GM19328 (cell line): Measurements from ENCODE around the gene ARL17A.
"Not testable (repeated sequence)": the region's sequence is repeated elsewhere in the genome, so short reads cannot be mapped to it uniquely, and the experiment has no call there.

Experiments used
- ATAC-seq: cut with Tn5 transposase; IDR thresholded peaks from one replicate; pipeline ENCODE4 v1.9.1; 2021; ENCODE audit warnings: mild to moderate bottlenecking, moderate library complexity; ENCODE audit not compliant: unreplicated experiment

Gene ARL17A

DNA sequence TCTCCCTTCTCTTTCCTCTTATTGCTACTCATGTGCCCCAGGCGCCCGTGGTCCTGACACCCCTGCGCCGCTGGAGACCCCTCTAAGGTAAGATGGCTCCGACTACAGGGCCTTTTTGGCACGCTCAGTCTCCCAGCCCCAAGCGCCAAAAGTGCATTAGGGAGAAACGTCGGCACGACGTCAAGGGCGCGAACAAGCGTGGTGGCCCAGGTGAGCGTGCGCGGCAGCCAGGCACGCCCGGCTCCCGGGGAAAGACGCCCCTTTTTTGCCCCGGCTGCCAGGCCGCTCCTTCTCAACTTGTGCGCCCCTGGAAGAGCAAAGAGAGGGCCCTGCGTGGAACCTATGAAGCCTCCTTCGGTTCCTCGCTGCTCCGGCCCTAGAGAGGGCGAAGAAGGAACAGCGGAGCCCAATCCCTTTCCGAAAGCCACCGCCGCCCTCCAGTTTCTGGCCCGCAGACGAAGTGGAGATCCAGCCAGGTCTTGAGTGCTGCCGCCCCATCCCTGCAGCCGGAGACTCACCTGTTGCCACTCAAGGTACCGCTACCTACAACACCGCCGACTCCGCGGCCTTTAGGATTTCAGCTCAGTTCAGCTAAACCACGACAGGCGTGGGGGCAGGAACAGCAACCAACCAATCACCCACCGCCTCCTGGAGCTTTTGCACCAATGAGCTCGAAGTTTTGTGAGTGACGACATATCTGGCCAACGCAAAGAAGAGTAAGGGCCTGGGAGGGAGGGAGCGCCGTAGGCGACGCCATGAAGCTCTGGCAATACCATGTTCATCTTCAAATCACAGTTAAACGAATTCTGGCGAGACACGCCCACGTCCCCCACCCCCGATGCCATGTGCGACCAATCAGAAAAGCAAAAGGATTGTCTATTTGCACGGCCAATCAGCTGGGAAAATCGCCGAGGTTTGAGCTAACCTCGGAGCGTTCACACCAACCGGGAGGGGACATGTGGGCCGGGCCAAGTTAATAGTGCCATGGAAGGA, at the start of gene ARL17A:
Gene ARL17A, minus strand, starts transcription at position 609 of the 993 bp plus-strand sequence. CDS start 3,369 bp downstream, outside the sequence.
- peak; percentile 89 for ATAC-seq

DNA sequence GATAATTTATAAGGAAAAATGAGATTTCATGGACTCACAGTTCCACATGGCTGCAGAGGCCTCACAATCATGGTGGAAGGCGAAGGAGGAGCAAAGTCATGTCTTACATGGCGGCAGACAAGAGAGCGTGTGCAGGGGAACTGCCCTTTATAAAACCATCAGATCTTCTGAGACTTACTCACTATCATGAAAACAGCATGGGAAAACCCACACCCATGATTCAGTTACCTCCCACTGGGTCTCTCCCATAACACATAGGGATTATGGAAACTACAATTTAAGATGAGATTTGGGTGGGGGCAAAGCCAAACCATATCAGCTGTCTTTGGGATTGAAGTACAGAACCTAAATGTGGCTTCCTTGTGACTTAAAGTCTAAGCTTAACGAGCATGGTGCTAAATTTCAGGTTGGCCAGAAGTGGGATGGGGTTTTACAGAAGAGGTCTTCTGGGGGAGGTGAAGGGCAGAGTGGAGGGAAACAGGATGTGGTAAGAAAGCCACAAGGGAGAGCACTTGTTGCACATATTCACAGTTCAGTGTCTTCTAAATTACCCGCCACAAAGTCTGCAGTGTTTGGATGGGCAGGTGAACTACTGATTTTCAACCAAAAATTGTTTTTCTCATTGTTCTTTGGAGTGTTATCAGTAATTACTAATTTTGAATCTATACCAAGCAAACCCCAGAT, 49.4 kb upstream of the ARL17A start:
- ATAC-seq, result not testable (repeated sequence)

DNA sequence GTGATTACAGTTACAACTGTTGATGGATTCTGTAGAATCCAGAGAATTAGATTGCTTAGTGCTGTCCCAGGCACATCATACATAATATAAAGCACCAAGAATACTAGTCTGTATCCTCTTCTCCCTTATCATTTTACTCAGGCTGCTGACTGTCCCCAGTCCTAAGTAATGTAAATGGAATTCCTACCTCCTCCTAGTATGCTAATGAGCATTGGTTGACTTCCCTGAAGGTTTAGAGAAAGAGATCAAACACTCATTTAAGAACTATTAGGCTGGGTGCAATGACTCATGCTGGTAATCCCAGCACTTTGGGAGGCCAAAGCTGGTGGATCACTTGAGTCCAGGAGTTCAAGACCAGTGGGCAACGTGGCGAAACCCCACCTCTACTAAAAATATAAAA, 48.0 kb upstream of the ARL17A start:
- not testable (repeated sequence) for ATAC-seq

DNA sequence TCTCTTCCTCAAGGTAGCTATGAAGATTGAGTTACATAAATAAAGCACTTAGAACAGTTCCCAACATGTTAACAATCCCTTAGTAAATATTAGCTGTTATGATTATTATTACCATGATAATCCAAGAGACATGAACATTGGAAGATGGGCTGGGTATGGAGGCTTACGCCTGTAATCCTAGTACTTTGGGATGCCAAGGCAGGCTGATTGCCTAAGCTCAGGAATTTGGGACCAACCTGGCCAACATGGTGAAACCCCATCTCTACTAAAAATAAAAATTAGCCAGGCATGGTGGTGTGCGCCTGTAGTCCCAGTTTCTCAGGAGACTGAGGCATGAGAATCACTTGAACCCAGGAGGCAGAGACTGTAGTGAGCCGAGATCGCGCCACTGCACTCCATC, 45.2 kb upstream of the ARL17A start:
- ATAC-seq, result not testable (repeated sequence)

DNA sequence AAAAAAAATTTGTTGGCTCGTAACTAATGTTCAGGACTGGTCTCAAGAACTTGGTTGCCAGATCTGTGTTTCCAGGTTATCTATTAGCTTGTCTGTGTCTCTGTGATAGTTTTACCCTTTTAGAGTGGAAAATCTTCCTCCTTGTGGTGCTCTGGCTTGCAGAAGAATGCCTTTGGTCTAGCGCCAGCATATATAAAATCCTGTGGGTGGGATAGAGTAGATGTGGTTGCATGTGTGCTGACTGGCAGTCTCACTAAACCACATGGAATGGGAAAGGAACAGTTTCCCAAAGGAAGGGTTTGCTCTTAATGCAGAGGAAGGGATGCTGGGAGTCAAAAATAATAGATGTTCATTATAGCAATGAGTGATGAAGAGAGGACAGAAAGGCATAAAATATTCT, 44.3 kb upstream of the ARL17A start:
- not testable (repeated sequence) for ATAC-seq

DNA sequence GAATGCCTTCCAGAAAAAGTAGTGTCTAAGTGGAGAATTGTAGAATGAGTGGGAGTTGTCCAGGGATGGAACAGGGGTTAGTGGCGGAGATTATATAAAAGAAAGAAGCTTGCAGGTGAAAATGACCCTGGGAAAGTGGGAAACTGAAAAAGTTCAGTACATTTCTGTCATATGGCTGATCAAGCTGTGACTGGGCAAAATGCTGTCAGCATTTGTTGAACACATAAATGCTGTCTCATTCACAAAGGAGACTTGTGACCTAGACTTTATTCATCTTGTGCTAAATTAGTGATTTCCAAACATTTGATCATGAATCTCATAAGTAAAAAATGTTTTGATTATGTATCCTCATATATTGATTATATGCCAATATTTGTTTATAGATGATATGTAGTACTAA, 39.5 kb upstream of the ARL17A start:
- not testable (repeated sequence) for ATAC-seq

DNA sequence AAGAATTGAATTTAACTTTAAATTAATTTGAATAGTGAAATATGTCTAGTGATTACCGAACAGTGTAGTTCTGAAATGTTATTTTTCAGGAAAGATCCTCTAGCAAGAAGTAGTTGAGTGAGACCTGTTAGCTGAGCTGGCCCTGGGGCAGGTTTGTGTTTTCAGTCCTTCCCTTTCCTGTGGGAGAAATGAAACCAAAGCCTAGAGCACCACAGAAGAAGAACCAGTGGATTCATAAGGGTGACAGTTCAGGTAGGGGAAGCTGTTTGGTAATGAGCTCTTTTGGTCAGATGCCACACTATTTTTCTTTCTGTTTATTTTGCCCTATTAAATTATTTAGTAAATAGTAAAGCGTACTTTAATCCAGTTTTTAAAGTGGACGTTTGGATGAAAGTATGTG, 37.6 kb upstream of the ARL17A start:
- not testable (repeated sequence) for ATAC-seq

DNA sequence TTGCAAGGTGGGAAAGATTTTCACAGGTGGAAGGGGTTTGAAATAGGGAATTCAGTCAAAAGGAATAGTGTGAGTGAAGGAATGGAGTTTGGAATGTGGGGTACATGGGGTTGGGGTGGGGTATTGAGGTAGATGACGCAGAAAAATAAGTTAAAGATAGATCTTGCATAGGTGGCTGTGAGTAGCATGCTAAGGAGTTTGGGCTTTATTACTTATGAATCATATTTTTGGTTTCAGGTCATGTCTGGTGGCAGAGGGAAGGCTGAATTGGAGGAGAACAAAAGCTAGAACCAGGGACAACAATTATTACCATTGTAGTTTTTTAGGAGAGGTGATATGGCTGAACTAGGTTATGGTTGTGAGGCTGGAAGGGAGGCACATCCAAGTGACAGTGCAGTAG, 34.4 kb upstream of the ARL17A start:
- not testable (repeated sequence) for ATAC-seq

DNA sequence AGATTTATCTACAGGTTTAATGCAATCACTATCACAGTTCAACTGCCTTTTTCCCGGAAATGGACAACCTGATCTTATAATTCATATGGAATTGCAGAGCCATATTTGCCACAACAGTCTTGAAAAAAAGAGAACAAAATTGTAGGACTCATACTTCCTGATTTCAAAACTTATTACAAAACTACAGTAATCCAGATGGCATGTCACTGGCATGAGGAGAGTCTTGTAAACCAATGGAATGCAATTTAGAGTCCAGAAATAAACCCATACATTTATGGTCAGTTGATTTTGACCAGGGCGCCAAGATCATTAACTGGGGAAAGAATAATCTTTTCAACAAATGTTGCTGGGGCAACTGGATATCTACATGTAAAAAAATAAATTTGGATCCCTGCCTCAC, 31.8 kb upstream of the ARL17A start:
- not testable (repeated sequence) for ATAC-seq

DNA sequence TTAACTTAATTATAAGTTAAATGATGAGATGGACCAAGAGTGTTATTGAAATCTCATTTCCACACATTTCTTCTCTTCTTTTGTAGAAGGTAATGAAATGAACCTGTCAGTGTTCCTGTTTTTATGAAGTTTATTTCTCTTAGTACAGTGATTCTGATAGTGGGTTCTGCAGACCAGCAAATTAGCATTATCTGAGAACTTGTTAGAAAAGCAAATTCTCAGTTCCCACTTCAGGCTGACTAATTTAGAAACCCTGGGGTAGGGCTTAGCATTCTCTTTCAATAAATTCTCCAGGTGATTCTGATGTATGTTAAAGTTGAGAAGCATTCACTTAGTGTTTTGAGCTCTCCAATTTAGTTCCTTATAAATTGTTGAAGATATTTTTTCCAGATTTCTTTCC, 23.6 kb upstream of the ARL17A start:
- ATAC-seq, result peak; percentile 80

DNA sequence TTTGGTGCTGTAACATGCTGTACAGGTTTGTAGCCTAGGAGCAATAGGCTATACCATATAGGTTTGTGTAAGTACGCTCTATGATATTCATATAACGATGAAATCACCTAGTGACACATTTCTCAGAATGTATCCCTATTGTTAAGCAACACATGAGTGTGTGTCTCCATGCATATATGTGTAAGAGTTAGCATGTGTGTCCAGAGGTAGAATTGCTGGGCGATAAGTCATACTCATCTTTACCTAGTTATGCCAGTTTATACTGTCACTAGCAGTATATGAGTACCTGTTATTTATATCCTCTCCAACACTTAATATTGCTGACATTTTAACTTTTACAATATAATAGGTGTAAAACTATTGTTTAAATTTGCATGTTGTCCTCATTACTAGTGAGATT, 21.3 kb upstream of the ARL17A start:
- not testable (repeated sequence) for ATAC-seq

DNA sequence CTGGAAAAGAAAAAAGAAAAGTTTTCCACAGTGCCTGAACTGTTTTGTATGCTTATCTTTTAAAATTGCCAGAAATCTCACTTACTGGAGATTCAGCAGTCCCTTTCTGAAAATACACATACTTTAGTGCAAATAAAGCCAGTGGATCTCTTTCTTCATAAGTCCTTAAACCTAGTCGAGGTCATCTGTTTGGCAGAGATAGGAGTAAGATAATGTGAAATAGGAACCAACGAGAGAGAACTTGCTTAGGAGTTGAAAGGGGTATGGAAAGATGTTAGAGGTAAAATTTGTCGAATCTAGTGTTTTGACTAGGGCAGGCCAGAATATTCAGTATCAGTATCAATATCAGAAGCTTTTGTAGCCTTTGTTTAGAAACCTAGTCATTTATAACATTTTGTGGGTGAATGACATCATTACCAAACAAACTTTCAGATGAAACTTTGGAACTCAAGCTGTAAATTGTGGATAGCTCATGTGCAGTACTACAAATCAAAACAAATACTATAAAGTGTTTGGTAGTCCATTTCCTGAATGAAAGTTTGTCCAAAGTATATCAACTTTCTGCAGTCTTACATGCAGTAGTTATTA, 18.9 kb upstream of the ARL17A start:
- ATAC-seq, result not testable (repeated sequence)

DNA sequence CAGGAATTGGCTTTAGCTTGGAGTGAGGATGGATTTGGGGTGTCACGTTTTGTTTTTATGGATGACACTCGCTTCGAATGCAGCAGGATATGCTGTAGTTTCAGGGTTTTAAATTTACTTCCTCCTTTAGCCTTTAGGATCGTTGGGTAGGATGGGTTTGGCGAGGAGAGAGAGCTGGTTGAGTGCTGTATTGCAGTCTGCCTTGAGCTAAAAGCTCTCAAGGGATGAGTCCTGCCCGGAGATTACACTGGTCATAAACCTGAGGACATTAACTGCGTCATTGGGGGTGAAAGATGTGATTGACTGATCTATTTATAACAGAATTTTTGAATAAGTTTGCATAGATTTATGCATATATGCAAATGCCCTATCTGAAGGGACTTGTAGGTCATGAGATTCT, 11.8 kb upstream of the ARL17A start:
- not testable (repeated sequence) for ATAC-seq

DNA sequence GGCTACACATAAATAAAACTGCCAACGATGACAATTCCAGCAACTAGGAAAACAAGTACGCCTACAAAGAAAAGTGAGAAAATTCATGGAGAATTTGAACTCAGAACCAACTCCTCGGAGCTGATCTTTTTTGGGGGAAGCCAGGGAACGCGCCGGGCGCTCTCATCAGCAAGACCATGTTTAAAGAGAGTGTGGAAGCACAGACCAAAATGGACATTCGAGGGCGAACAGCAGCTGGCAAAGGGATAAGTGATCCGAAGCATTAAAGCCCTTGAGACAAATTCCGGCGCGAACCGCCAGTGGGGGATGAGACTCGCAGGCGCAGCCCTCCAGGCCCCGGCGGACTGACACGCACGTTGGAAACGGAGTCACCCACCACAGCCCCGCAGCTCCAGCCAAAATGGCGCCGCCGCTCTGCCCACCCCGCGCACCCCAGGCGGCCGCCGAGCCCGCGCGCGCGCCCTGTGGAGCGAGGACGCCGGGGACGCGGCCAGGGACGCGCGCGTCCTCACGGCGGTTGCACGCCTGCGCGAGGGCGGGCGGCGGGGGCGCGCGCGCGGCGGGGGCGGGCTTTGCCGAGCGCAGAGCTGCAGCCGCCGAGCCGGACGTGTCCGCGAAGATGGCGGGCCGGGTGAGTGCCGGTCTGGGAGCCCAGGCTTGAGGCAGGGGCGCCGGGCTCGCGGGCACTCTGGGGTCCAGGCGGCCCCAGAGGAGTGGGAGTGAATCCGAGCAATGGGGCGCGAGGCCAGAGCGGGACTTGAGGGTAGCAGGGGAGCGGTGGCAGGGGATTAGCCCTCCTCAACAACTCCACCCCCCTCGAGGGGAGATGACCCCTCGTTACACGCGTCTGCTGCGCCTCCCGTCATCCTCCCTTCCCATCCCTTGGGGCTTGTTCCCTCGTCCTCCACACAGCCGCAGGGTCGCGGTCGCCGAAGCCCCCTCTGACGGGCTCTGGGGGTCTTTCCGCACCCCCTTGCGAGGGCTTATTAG, 11.0 kb upstream of the ARL17A start, which contains the start of gene NSF:
Gene NSF, plus strand, starts transcription at position 513 of the 990 bp plus-strand sequence. Its CDS starts 107 bp downstream, at position 620.
- ATAC-seq, result peak; percentile 67

DNA sequence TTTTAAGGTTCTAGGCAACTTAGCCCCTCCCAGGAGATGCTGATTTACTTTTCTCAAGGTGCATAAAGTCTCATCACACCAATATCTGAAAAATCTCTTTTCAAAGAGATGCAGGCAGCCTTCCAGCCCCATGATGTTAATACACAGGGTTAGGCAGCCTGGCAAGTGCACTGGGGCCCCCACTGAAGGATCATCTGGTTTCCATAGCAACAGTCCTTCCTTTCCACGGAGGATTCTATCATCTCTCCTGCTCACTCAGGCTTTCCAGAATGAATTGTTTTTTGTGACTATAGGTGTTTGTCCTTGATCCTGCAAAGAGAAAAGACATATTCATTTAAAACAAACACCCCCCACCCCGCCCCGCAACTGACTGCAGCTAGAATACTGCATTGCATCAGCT, 6.0 kb upstream of the ARL17A start:
- not testable (repeated sequence) for ATAC-seq

DNA sequence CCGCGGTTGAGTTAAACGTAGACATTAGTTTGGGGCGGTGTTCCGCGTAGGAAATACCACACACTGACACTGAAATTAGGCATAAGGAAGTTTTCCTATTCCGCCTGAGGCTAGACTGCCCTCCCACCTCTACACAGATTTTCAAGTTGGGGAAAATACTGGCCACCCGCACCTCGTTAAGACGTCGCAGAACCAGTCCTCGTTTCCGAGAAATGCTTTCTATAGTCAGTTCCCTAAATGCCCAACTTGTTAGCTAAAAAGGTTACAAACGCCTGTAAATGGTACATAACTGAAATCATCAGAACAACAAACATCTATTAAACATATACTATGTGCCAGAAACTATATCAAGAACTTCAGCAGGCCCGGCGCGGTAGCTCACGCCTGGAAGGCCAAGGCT, 591 bp upstream of the ARL17A start:
- ATAC-seq, result not testable (repeated sequence)

DNA sequence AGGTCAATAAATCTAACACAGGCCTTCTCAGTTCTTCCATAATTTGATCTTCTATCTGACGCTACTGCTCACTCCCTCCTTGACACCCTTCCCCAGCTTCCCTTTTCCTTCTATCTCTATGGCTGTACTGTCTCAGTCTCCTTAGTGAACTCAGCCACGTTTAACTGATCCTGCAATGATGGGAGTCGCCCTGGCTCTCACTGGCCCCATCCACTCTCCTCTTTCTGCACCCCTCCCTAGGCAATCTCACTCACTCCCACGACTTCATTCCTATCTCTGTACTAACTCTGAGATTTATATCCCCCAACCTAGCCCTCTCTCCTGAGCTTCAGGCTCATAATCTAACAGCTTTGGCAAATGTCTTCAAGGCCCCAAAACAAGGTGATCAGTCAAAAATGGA, 7.7 kb downstream of the ARL17A start:
- not testable (repeated sequence) for ATAC-seq

DNA sequence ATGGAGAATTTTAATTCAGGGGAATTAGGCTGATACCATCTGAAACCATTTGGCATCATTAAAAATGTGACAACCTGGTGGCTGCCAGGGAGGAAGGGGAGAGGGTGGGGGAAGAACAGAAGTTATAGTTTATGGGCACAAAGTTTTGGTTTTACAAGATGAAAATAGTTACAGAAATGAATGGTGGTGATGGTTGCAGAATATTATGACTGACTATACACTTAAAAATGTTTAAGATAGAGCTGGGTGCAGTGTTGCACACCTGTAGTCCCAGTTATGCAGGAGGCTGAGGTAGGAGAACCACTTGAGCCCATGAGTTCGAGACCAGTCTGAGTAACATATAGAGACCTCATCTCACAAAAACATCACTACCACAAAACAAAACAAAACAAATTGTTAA, 12.5 kb downstream of the ARL17A start:
- ATAC-seq, result not testable (repeated sequence)

DNA sequence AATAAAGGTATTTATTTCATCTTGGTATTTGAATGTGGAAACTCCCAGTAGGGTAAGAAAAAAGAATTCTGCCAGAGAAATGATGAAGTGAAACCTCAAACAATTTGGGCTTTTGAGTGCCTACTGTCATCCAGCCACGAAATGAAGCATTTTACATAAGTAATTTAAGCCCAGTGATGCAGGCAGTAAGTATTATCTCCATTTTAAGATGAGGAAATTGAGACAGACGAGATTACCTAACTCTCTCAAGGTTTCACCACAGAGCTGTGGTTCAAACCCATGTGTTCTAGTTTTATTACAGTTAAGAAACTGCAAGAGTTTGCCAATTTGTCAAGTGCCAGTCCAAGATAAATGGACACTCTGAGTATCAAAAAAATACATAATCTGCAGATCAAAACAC, 13.2 kb downstream of the ARL17A start:
- not testable (repeated sequence) for ATAC-seq

DNA sequence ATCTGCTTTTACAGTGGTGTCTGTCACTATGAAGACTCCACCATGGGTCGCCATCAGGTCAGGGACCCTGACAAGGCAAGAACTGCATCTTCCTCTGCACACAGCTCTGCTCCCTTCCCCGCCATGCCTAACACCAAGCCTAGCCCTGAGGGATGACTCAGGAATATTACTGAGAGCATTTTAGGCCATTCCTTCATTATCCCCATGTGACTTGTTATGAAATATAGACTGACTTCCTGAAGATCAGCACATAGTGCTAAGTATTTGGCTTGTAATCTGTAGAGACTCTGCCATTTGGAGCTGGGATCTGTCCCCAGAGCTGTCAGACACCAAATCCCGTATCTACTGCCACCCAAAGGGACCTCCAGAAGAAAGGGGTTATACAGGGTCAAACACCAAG, 19.4 kb downstream of the ARL17A start:
- not testable (repeated sequence) for ATAC-seq
